Endothelial cell of umbilical vein (primary cell): ENCODE results near the gene CC2D1A.

Experiments used
- EZH2 ChIP-seq: IDR thresholded peaks from 2 replicates; pipeline ENCODE4 v1.6.1; 2012; ENCODE audit warnings: borderline replicate concordance, low read depth, mild to moderate bottlenecking, moderate library complexity, low read length, inconsistent platforms; ENCODE audit not compliant: severe bottlenecking
- FOS ChIP-seq: IDR thresholded peaks from 2 replicates; pipeline ENCODE4 v1.6.1; 2011; ENCODE audit warnings: mild to moderate bottlenecking, low read length, moderate library complexity, borderline replicate concordance; ENCODE audit not compliant: insufficient read depth
- GATA2 ChIP-seq: IDR thresholded peaks from 2 replicates; pipeline ENCODE4 v1.7.0; 2011; ENCODE audit warnings: low read depth, mild to moderate bottlenecking, moderate library complexity, mixed read lengths, low read length; ENCODE audit not compliant: insufficient read length, insufficient read depth
- JUN ChIP-seq: IDR thresholded peaks from 2 replicates; pipeline ENCODE4 v1.6.1; 2011; ENCODE audit warnings: borderline replicate concordance, low read depth; ENCODE audit not compliant: insufficient read length, insufficient read depth
- MAX ChIP-seq: IDR thresholded peaks from 2 replicates; pipeline ENCODE4 v1.6.1; 2011; ENCODE audit not compliant: insufficient read depth, insufficient read length
- MYC ChIP-seq: IDR thresholded peaks from one replicate; pipeline ENCODE4 v1.6.1; 2011; ENCODE audit warnings: mild to moderate bottlenecking, low read depth, low read length
- POLR2A ChIP-seq: IDR thresholded peaks from 2 replicates; pipeline ENCODE4 v1.6.1; 2012; ENCODE audit warnings: low read depth, mild to moderate bottlenecking, control low read depth, low read length
- POLR2AphosphoS5 ChIP-seq: IDR thresholded peaks from 2 replicates; pipeline ENCODE4 v1.6.1; 2012; ENCODE audit warnings: low read depth, mild to moderate bottlenecking, control low read depth, low read length, moderate library complexity; ENCODE audit not compliant: insufficient read depth
- TF ChIP-seq, protein P1 (sequence below), 2 donors: IDR thresholded peaks; 1 replicate in 1 of 2; 2 replicates in 1 of 2; pipeline ENCODE4 v1.5.1; 2011; ENCODE audit warnings: low read length in 2 of 2, mild to moderate bottlenecking in 2 of 2, moderate library complexity in 2 of 2, control low read depth in 1 of 2, inconsistent platforms in 1 of 2, low read depth in 1 of 2; ENCODE audit not compliant: insufficient read depth in 1 of 2; ENCODE audit errors: extremely low read depth in 1 of 2

GRCh38 chr19:13869281-13869680, 36.7 kb upstream of the CC2D1A start:
- TF ChIP-seq, protein P1, sequence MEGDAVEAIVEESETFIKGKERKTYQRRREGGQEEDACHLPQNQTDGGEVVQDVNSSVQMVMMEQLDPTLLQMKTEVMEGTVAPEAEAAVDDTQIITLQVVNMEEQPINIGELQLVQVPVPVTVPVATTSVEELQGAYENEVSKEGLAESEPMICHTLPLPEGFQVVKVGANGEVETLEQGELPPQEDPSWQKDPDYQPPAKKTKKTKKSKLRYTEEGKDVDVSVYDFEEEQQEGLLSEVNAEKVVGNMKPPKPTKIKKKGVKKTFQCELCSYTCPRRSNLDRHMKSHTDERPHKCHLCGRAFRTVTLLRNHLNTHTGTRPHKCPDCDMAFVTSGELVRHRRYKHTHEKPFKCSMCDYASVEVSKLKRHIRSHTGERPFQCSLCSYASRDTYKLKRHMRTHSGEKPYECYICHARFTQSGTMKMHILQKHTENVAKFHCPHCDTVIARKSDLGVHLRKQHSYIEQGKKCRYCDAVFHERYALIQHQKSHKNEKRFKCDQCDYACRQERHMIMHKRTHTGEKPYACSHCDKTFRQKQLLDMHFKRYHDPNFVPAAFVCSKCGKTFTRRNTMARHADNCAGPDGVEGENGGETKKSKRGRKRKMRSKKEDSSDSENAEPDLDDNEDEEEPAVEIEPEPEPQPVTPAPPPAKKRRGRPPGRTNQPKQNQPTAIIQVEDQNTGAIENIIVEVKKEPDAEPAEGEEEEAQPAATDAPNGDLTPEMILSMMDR (IDR thresholded peaks at IDR 0.05; ENCODE audit: extremely low read depth in 1 of 2, insufficient read depth in 1 of 2, low read depth in 1 of 2, low read length in 2 of 2) = no peak
- TF ChIP-seq EZH2 (no peak), POLR2A (no peak), MYC (no peak), JUN (no peak), POLR2AphosphoS5 (no peak), MAX (no peak), FOS (no peak), GATA2 (no peak)
